ENCODE data around the gene DNM3.
A peak's percentile ranks its signal among the peaks of the same experiment; 100 is the strongest.

The DNM3 gene

GRCh38 chr1:172446547-172446946, 605.2 kb downstream of the DNM3 start:
- no peak for DNase-seq (ENCODE audit: low read depth in 1 of 2, low spot score in 1 of 2)

- DNase-seq (ENCODE audit: low read depth in 1 of 2, low spot score in 1 of 2): no peak
Observed at GRCh38 chr1:172447641-172448040, 606.3 kb downstream of the DNM3 start.

- DNase-seq (ENCODE audit: low read depth in 1 of 2, low spot score in 1 of 2): no peak
Observed at GRCh38 chr1:172448995-172449584, 607.8 kb downstream of the DNM3 start.

GRCh38 chr1:172449585-172450523, 608.6 kb downstream of the DNM3 start:
- DNase-seq (ENCODE audit: low read depth in 1 of 2, low spot score in 1 of 2): peak in 1 of 2 donors; percentile 23

GRCh38 chr1:172450524-172450885, 609.2 kb downstream of the DNM3 start:
- no peak for DNase-seq (ENCODE audit: low read depth in 1 of 2, low spot score in 1 of 2)

GRCh38 chr1:172451002-172451443, 609.7 kb downstream of the DNM3 start:
- no peak for DNase-seq (ENCODE audit: low read depth in 1 of 2, low spot score in 1 of 2)

GRCh38 chr1:172452536-172453152, 611.3 kb downstream of the DNM3 start:
- DNase-seq (ENCODE audit: low read depth in 1 of 2, low spot score in 1 of 2): no peak

GRCh38 chr1:172453153-172453545, 611.9 kb downstream of the DNM3 start:
- DNase-seq (ENCODE audit: low read depth in 1 of 2, low spot score in 1 of 2): no peak

GRCh38 chr1:172453607-172454006, 612.3 kb downstream of the DNM3 start:
- DNase-seq (ENCODE audit: low read depth in 1 of 2, low spot score in 1 of 2): no peak

GRCh38 chr1:172455451-172455850, 614.2 kb downstream of the DNM3 start:
- DNase-seq (ENCODE audit: low read depth in 1 of 2, low spot score in 1 of 2): no peak

- DNase-seq (ENCODE audit: low read depth in 1 of 2, low spot score in 1 of 2): no peak
Observed at GRCh38 chr1:172456344-172456769, 615.1 kb downstream of the DNM3 start.

- no peak for DNase-seq (ENCODE audit: low read depth in 1 of 2, low spot score in 1 of 2)
Observed at GRCh38 chr1:172457479-172458130, 616.3 kb downstream of the DNM3 start.

- no peak for DNase-seq (ENCODE audit: low read depth in 1 of 2, low spot score in 1 of 2)
Observed at GRCh38 chr1:172460177-172460576, 618.9 kb downstream of the DNM3 start.

- no peak for DNase-seq (ENCODE audit: low read depth in 1 of 2, low spot score in 1 of 2)
Observed at GRCh38 chr1:172460887-172461315, 619.6 kb downstream of the DNM3 start.

All from activated CD4-positive, alpha-beta T cell treated with anti-CD3 and anti-CD28 coated beads, Interleukin-2, amount 50 U/mL, for 24 hours (primary cell).